ENCODE data around the gene SMIM1.
"Not testable (repeated sequence)": the region's sequence is repeated elsewhere in the genome, so short reads cannot be mapped to it uniquely, and the experiment has no call there.

SMIM1 gene

DNA sequence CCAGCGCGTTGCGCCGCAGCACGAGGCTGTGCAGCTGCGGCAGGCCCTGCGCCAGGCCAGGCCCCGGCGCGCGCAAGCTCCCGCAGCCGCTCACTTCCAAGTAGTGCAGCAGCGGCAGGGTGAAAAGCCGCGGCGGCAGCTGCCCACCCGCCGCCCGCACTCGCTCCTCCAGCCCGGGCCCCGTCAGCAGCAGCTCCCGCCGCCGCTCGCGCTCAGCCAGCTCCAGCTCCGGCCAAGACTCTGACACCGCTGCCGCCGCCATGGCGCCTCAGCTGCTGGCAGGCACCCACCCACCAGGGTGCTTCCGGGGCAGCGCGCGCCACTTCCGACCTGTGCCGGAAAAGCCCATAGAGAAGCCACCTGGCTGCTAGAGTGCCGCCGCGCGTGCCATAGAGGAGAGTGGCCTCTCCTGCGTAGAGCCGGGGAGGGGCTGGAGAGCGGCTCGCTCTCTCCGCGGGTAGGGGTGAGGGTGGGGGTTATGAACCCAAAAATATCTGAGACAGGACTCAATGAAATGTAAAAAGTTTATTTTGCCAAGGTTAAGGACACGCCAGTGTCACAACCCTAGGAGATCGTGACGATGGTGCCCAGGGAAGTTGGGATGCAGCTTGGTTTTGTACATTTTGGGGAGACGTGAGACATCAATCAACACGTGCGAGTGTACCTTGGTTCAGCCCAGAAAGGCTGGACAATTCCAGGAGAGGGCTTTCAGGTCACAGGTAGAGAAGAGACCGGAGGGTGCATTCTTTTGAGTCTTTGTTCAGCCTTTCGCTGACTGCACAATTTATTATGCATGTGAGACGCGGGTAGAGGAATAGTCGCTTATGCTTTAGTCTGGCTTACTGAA lies 23.9 kb downstream of the SMIM1 start, which contains the start of gene LRRC47:
Gene LRRC47 (minus strand): TSS at position 284 of the 847 bp plus-strand sequence. CDS start 22 bp downstream, at position 262.
- DNase-seq (ENCODE audit: low read depth), result peak; percentile 92

DNA sequence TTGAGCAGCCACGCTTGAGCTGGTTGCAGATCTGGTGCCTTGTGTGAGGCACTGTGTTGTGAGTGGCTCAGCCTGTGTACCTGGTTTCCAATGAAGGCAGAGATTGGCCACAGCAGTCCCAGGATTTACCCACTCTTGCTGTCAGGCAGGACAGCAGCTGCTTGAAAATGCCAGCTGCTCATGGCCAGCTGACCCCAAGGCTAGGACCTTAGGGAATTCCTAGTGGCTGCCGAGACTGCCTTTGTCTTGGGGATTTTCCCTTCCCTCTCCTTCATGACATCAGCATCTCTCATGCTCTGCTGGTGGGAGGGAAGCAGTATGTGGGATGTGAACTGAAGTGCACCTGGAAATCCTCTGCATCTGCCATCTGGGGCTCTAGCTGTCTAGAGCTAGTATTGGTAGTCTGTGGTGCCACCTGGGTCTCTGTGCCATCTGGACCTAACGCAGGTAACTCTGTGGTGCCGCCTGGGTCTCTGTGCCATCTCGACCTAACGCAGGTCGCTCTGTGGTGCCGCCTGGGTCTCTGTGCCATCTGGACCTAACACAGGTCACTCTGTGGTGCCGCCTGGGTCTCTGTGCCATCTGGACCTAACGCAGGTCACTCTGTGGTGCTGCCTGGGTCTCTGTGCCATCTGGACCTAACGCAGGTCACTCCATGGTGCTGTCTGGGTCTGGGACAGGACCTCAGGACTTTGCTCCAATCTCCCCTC lies 27.6 kb downstream of the SMIM1 start:
- DNase-seq (ENCODE audit: low read depth), result no peak

GRCh38 chr1:3800795-3801194 lies 28.2 kb downstream of the SMIM1 start:
- DNase-seq (ENCODE audit: low read depth), result not testable (repeated sequence)

GRCh38 chr1:3803905-3804626 lies 31.5 kb downstream of the SMIM1 start:
- no peak for DNase-seq (ENCODE audit: low read depth)

DNA sequence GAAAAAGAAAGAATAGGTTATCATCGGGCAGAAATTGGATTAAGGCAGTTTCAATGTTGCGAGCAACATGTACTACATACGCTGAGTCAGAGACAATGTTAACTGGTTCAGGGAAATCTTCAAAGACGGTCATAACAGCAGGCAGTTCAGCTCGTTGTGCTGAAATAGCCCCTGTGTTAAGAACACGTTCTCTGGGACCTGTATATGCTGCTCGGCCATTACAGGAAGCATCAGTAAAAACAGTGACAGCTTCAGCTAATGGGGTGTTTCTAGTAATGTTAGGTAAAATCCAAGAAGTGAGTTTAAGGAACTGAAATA lies 32.0 kb downstream of the SMIM1 start:
- not testable (repeated sequence) for DNase-seq (ENCODE audit: low read depth)

GRCh38 chr1:3805038-3805437 lies 32.5 kb downstream of the SMIM1 start:
- no peak for DNase-seq (ENCODE audit: low read depth)

- no peak for DNase-seq (ENCODE audit: low read depth)
Observed at GRCh38 chr1:3807769-3808168, 35.2 kb downstream of the SMIM1 start.

- no peak for DNase-seq (ENCODE audit: low read depth)
Observed at GRCh38 chr1:3809680-3810079, 37.1 kb downstream of the SMIM1 start.

- DNase-seq (ENCODE audit: low read depth), result not testable (repeated sequence)
Observed at GRCh38 chr1:3810149-3810761, 37.7 kb downstream of the SMIM1 start.

- DNase-seq (ENCODE audit: low read depth), result no peak
Observed at GRCh38 chr1:3811595-3811911, 39.0 kb downstream of the SMIM1 start.

- DNase-seq (ENCODE audit: low read depth), result no peak
Observed at GRCh38 chr1:3814065-3814464, 41.5 kb downstream of the SMIM1 start.

DNA sequence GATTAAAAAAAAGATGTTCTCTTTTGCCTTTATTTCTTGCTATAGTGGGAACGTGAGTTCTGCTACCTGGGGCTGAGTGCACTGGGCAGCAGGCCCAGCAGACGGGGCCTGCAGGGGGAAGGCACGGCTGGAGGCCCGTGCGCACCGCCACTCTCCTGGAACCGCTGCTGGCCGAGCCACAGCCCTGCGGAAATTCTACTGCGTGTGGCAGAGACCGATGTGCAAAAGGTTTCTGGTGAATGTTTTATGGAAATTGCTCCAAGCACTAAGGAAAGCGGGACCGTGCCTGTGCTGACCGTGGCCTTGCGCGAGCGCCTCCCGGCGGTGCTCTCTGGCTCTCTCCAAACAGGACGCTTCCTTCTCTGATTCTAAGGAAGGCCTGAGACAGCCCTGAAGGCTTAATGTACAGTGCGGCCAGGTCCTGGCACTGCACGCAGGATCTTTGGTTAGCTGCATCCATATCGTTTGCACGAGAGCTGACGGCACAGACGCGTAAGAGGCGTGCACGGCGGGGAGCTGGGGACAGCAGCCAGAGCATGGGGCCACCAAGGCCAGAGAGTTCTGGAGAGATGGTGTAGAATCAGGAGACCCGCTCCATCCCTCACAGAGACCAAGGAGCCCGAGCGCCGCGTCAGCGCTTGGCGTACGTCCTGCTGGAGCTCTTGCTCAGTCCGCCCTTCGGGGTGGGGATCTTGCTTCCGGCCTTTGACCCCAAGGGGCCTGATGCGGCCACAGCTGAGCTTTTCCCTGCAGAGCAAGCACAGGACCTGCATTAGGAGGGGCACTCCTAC lies 42.4 kb downstream of the SMIM1 start:
- no peak for DNase-seq (ENCODE audit: low read depth)

DNA sequence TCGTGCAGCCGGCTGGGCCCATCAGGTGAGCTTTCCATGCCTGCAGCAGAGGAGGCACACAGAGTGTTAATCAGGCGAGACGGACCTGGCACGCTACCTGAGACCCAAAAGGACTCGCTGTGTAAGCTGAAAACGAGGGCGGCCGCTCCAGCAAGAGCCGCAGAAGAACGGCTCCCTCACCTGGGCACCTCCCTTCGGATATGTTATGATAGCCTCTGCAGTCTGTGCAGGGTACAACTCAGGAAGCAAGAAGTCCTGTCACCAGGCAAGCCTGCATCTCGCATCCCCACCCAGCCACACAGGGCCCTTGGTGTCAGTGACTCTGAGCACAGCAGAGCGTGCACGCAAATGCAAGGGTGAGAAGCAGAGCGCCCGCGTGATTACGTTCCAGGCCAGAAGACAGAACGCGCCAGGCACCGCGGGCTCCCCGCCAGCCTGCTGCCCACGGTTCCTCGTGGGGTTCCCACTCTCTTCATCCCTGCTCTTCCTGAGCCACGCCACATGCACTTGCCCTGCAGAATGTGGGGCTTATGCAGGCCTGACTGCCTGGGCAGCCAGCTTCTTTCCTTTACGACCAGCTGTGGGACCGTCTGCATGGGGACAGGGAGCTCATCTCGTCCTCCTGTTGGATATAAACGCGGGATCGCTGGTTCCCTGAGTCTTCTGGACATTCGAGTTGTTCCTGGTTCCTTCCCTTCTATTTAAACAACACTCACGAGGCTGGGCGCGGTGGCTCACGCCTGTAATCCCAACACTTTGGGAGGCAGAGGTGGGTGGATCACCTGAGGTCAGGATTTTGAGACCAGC lies 44.0 kb downstream of the SMIM1 start:
- no peak for DNase-seq (ENCODE audit: low read depth)

GRCh38 chr1:3817138-3817740 lies 44.7 kb downstream of the SMIM1 start:
- DNase-seq (ENCODE audit: low read depth), result no peak

- no peak for DNase-seq (ENCODE audit: low read depth)
Observed at GRCh38 chr1:3817821-3818597, 45.5 kb downstream of the SMIM1 start.

GRCh38 chr1:3819771-3820200 lies 47.2 kb downstream of the SMIM1 start:
- DNase-seq (ENCODE audit: low read depth), result no peak

DNA sequence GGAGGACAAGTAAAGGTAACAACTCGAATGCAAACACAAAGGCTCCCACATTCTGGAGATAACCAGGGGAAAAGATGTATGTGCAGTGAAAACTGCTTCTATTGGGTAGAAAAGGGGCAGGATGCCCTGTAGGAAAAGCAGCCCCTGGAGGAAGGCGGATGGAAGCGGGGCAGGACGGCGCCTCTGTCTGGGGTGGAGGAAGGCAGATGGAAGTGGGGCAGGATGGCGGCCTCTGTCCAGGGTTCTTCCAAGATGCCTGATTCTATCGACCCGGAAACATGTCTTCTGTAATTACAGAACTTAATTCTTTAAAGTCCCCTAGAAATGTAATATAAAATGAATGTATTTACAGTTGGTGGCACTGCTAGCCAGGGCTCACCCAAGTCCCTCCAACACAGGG lies 47.8 kb downstream of the SMIM1 start:
- no peak for DNase-seq (ENCODE audit: low read depth)

GRCh38 chr1:3821004-3821403 lies 48.5 kb downstream of the SMIM1 start:
- no peak for DNase-seq (ENCODE audit: low read depth)

DNA sequence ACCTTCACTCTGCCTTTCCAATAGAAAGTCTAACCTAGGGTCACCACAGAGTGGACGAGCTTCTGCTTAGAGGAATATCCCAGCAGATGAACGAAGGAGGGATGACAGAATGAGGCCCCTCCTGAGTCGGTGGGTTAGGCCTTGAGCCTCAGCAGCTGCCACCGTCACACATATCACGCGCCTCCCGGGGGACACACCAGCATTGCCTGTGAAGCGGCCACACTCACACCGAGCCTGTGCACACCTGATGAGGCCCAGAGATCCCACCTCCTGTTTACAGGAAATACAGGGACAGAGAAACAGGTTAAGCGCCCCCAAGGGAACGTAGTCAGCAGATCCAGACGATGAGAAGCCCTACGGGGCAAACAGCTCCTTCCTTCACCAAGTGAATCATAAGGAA lies 48.9 kb downstream of the SMIM1 start:
- no peak for DNase-seq (ENCODE audit: low read depth)

DNA sequence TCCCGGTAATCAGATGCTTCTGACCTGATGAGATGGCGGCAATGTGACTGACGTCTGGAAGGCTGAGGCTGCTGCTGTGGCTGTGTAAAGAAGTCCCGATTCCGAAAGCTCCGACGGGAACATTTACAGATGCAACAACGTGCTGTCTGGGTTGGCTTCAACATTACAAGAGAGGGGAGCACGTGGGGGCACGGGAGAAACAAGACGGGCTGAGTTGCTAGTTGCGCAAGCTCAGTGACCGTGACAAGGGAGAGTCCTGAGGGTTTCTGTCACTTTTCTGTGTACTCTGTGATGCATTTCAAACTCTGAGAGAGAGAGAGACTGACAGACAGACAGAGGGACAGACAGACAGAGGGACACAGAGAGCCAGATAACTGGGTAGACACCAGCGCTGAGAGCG lies 49.4 kb downstream of the SMIM1 start:
- DNase-seq (ENCODE audit: low read depth), result no peak
